Astrocyte of the cerebellum (primary cell): ENCODE data around the gene ACAN.

Source experiments
- DNase-seq: peaks from one replicate; pipeline ENCODE4 v3.0.0-alpha.2; 2011; ENCODE audit warnings: low read depth
- H3K4me3 ChIP-seq: 2 replicates; pipeline ENCODE4 v1.5.1; 2011; ENCODE audit warnings: mild to moderate bottlenecking, low read depth, low read length, moderate library complexity
- CTCF ChIP-seq: IDR thresholded peaks from 2 replicates; pipeline ENCODE4 v1.5.1; 2012; ENCODE audit warnings: low read length, low read depth, moderate library complexity, mild to moderate bottlenecking; ENCODE audit errors: missing control alignments
- in situ Hi-C: cut with HindIII; loops from 2 replicates; pipeline ENCODE4 v1.10.0; 2017; ENCODE audit warnings: low sequenced_read_pairs

Gene ACAN

GRCh38 chr15:88906551-88906950, 103.3 kb downstream of the ACAN start:
- no peak for DNase-seq
- no peak for TF ChIP-seq CTCF
- H3K4me3 ChIP-seq, result no peak overlapping the region
- in situ Hi-C loops, result loop anchor here (5.0 to 25.0 kb wide), 3 partner anchors 106 to 288 kb away; no protein-coding TSS in a partner anchor

- DNase-seq, result no peak
- no peak overlapping the region for H3K4me3 ChIP-seq
- in situ Hi-C loops, result loop anchor here (5.0 to 25.0 kb wide), 3 partner anchors 105 to 288 kb away; no protein-coding TSS in a partner anchor
- no peak for TF ChIP-seq CTCF
Measured at GRCh38 chr15:88907111-88907510, 103.9 kb downstream of the ACAN start.

- no peak overlapping the region for H3K4me3 ChIP-seq
- no peak for TF ChIP-seq CTCF
- in situ Hi-C loops, result loop anchor here (5.0 to 25.0 kb wide), 3 partner anchors 104 to 287 kb away; no protein-coding TSS in a partner anchor
- DNase-seq, result no peak
Measured at GRCh38 chr15:88908123-88908522, 104.9 kb downstream of the ACAN start.

GRCh38 chr15:88908697-88909621, 105.7 kb downstream of the ACAN start:
- DNase-seq, result no peak
- TF ChIP-seq CTCF, result no peak
- H3K4me3 ChIP-seq, result no peak overlapping the region
- in situ Hi-C loops, result loop anchor here (5.0 to 25.0 kb wide), 3 partner anchors 103 to 286 kb away; no protein-coding TSS in a partner anchor

GRCh38 chr15:88909956-88910831, 107.0 kb downstream of the ACAN start:
- H3K4me3 ChIP-seq, result no peak overlapping the region
- in situ Hi-C loops, result loop anchor here (5.0 to 25.0 kb wide), 3 partner anchors 102 to 285 kb away; no protein-coding TSS in a partner anchor
- DNase-seq, result no peak
- TF ChIP-seq CTCF, result no peak

GRCh38 chr15:88911766-88912118, 108.5 kb downstream of the ACAN start:
- DNase-seq, result no peak
- in situ Hi-C loops, result loop anchor here (25.0 kb wide), 1 partner anchor 101 kb away; no protein-coding TSS in a partner anchor
- peak overlapping the region; percentile 74 for H3K4me3 ChIP-seq
- TF ChIP-seq CTCF, result no peak
